H1 (cell line): Measurements from ENCODE around the gene GATA5. TPM values are rescaled to one million over a fixed set of nuclear protein-coding genes. Genes with fewer than 3 reads are reported as not detected.
A peak's percentile ranks its signal among the peaks of the same experiment; 100 is the strongest.

ENCODE experiments used
- CTCF ChIA-PET: fragments of 300-600 bp; sonication (Branson Sonifier 250); formaldehyde crosslinking; loops from one replicate; lab custom pipeline; 2021; ENCODE audit not compliant: partially characterized antibody; lab: Charles Lee
- POLR2A ChIA-PET: fragments of 300-600 bp; sonication (Branson Sonifier 250); formaldehyde crosslinking; loops from one replicate; lab custom pipeline; 2021; ENCODE audit warnings: inconsistent platforms; ENCODE audit not compliant: partially characterized antibody; lab: Charles Lee
- DNase-seq, 2 experiments: peaks; one replicate each; pipeline versions ENCODE4 v3.0.0 to v3.0.0-alpha.2; 2010 to 2022; ENCODE audit warnings: low spot score in 2 of 2, low read depth in 1 of 2, mixed read lengths in 1 of 2
- FAIRE-seq: peaks from 2 replicates; lab custom pipeline; 2011; peaks lifted over from hg19 to GRCh38; lab: Jason Lieb, UNC
- H2AFZ ChIP-seq: 2 replicates; pipeline ENCODE4 v1.8.1; 2012; ENCODE audit warnings: low read length, inconsistent platforms
- H2AK5ac ChIP-seq: 2 replicates; pipeline ENCODE4 v1.6.1; 2013; ENCODE audit warnings: low read depth, low read length
- H2BK120ac ChIP-seq: replicated peaks from 2 replicates; pipeline ENCODE3; 2013; ENCODE audit warnings: low read depth, low read length, inconsistent platforms
- H2BK12ac ChIP-seq: 2 replicates; pipeline ENCODE4 v1.6.1; 2013; ENCODE audit warnings: low read depth, low read length
- H2BK15ac ChIP-seq: 2 replicates; pipeline ENCODE4 v1.6.1; 2013; ENCODE audit warnings: low read length
- H2BK20ac ChIP-seq: 2 replicates; pipeline ENCODE4 v1.6.1; 2013; ENCODE audit warnings: low read length
- H2BK5ac ChIP-seq: 2 replicates; pipeline ENCODE4 v1.6.1; 2013; ENCODE audit warnings: low read depth, low read length
- H3K14ac ChIP-seq: 2 replicates; pipeline ENCODE4 v1.6.1; 2013; ENCODE audit warnings: inconsistent platforms; ENCODE audit not compliant: insufficient read length
- H3K18ac ChIP-seq: 2 replicates; pipeline ENCODE4 v1.6.1; 2013; ENCODE audit warnings: low read length; ENCODE audit errors: extremely low read depth
- H3K23ac ChIP-seq: 2 replicates; pipeline ENCODE4 v1.6.1; 2013; ENCODE audit warnings: inconsistent platforms; ENCODE audit not compliant: insufficient read length
- H3K23me2 ChIP-seq: 2 replicates; pipeline ENCODE4 v1.6.1; 2013; ENCODE audit warnings: low read depth, low read length
- H3K27ac ChIP-seq: 2 replicates; pipeline ENCODE4 v1.6.1; 2011; ENCODE audit warnings: low read depth, low read length, inconsistent platforms
- H3K27me3 ChIP-seq, 4 experiments: replicated peaks in 1 of 4; 1 replicate in 1 of 4; 2 replicates in 3 of 4; pipeline versions ENCODE4 v1.6.1 to v1.8.1; 2011 to 2013; ENCODE audit warnings: low read length in 3 of 4, mild to moderate bottlenecking in 3 of 4, inconsistent platforms in 2 of 4, mixed read lengths in 2 of 4, moderate library complexity in 1 of 4; ENCODE audit not compliant: control insufficient read depth in 3 of 4, insufficient read depth in 3 of 4; ENCODE audit errors: extremely low read depth in 1 of 4
- H3K36me3 ChIP-seq, 4 experiments: 2 replicates each; pipeline versions ENCODE4 v1.6.1 to v1.8.1; 2011 to 2013; ENCODE audit warnings: mild to moderate bottlenecking in 4 of 4, low read length in 3 of 4, moderate library complexity in 2 of 4, control low read depth in 1 of 4, inconsistent platforms in 1 of 4; ENCODE audit not compliant: insufficient read depth in 4 of 4, control insufficient read depth in 2 of 4
- H3K4ac ChIP-seq: replicated peaks from 2 replicates; pipeline ENCODE3; 2013; ENCODE audit warnings: low read length, low read depth, mixed read lengths, inconsistent platforms; ENCODE audit not compliant: insufficient read length
- H3K4me1 ChIP-seq, 4 experiments: replicated peaks in 1 of 4; 1 replicate in 1 of 4; 2 replicates in 3 of 4; pipeline versions ENCODE4 v1.6.1 to v1.8.1; 2011 to 2013; ENCODE audit warnings: low read length in 3 of 4, inconsistent platforms in 2 of 4, mixed read lengths in 1 of 4; ENCODE audit not compliant: insufficient read depth in 4 of 4, control insufficient read depth in 3 of 4
- H3K4me2 ChIP-seq, 2 experiments: 2 replicates each; pipeline versions ENCODE4 v1.6.1 to v1.8.1; 2011 to 2013; ENCODE audit warnings: low read depth in 2 of 2, low read length in 2 of 2, control low read depth in 1 of 2, inconsistent platforms in 1 of 2, mild to moderate bottlenecking in 1 of 2; ENCODE audit not compliant: insufficient read depth in 1 of 2
- H3K4me3 ChIP-seq, 4 experiments: fragments of 200-600, 300-600 bp in 1 of 4; sonication (generic), shearing (Covaris generic), sonication (Bioruptor Twin) in 1 of 4; 2 replicates each; pipeline versions ENCODE4 v1.5.1 to v1.8.1; 2011 to 2016; ENCODE audit warnings: low read length in 4 of 4, low read depth in 3 of 4, control low read depth in 2 of 4, inconsistent platforms in 2 of 4, mild to moderate bottlenecking in 2 of 4, mixed read lengths in 1 of 4, moderate library complexity in 1 of 4; ENCODE audit not compliant: insufficient read depth in 2 of 4; ENCODE audit errors: extremely low read depth in 1 of 4
- H3K56ac ChIP-seq: replicated peaks from 2 replicates; pipeline ENCODE3; 2013; ENCODE audit warnings: low read depth, mild to moderate bottlenecking, mixed read lengths, low read length, inconsistent platforms; ENCODE audit not compliant: insufficient read length
- H3K79me1 ChIP-seq: 2 replicates; pipeline ENCODE4 v1.6.1; 2013; ENCODE audit warnings: low read depth, low read length, control low read depth
- H3K79me2 ChIP-seq, 2 experiments: 2 replicates each; pipeline versions ENCODE4 v1.6.1 to v1.8.1; 2012 to 2013; ENCODE audit warnings: low read length in 2 of 2, mild to moderate bottlenecking in 2 of 2, inconsistent platforms in 1 of 2; ENCODE audit not compliant: insufficient read depth in 2 of 2, control insufficient read depth in 1 of 2
- H3K9ac ChIP-seq, 4 experiments: replicated peaks in 1 of 4; 1 replicate in 1 of 4; 2 replicates in 3 of 4; pipeline versions ENCODE4 v1.6.1 to v1.8.1; 2011 to 2013; ENCODE audit warnings: low read depth in 3 of 4, low read length in 3 of 4, control low read depth in 2 of 4, mild to moderate bottlenecking in 2 of 4, moderate library complexity in 2 of 4, inconsistent platforms in 1 of 4; ENCODE audit errors: extremely low read depth in 1 of 4
- H3K9me3 ChIP-seq, 2 experiments: 2 replicates each; pipeline versions ENCODE4 v1.6.1 to v1.8.1; 2012 to 2013; ENCODE audit warnings: mild to moderate bottlenecking in 2 of 2, moderate library complexity in 2 of 2, control low read depth in 1 of 2, inconsistent platforms in 1 of 2, low read depth in 1 of 2, low read length in 1 of 2, mixed read lengths in 1 of 2; ENCODE audit not compliant: insufficient read depth in 2 of 2
- H4K20me1 ChIP-seq, 2 experiments: replicated peaks in 1 of 2; 2 replicates each; pipeline versions ENCODE3 to v1.8.1; 2011 to 2013; ENCODE audit warnings: inconsistent platforms in 2 of 2, low read length in 2 of 2, mild to moderate bottlenecking in 1 of 2; ENCODE audit not compliant: insufficient read depth in 2 of 2, control insufficient read depth in 1 of 2
- H4K5ac ChIP-seq: 2 replicates; pipeline ENCODE4 v1.6.1; 2013; ENCODE audit warnings: low read length, low read depth, mixed read lengths, inconsistent platforms; ENCODE audit not compliant: insufficient read length
- H4K8ac ChIP-seq: 2 replicates; pipeline ENCODE4 v1.8.0; 2013; ENCODE audit warnings: mild to moderate bottlenecking, moderate library complexity, low read length, inconsistent platforms; ENCODE audit not compliant: insufficient read depth; ENCODE audit errors: extremely low read depth
- H4K91ac ChIP-seq: replicated peaks from 2 replicates; pipeline ENCODE3; 2013; ENCODE audit warnings: low read length, mixed read lengths, inconsistent platforms; ENCODE audit not compliant: insufficient read length
- ATF2 ChIP-seq: IDR thresholded peaks from 2 replicates; pipeline ENCODE4 v1.6.1; 2012; ENCODE audit warnings: low read length, inconsistent platforms
- CBX5 ChIP-seq: fragments of 300-800, 300-1000 bp; sonication (generic); IDR thresholded peaks from 2 replicates; pipeline ENCODE4 v1.7.1; 2016; ENCODE audit warnings: antibody characterized with exemption, low read length, low read depth
- EGR1 ChIP-seq: IDR thresholded peaks from 2 replicates; pipeline ENCODE4 v1.6.1; 2011; ENCODE audit warnings: low read depth, low read length, borderline replicate concordance
- EZH2 ChIP-seq: fragments of 200-600 bp; sonication (generic); IDR thresholded peaks from 2 replicates; pipeline ENCODE4 v1.7.1; 2012; ENCODE audit warnings: low read depth, mild to moderate bottlenecking, moderate library complexity, low read length, inconsistent platforms; ENCODE audit not compliant: severe bottlenecking
- HDAC2 ChIP-seq, 2 experiments: fragments of 300-600 bp in 1 of 2; sonication (generic) in 1 of 2; IDR thresholded peaks; 2 replicates each; pipeline ENCODE4 v1.6.1; 2011 to 2012; ENCODE audit warnings: low read depth in 2 of 2, low read length in 2 of 2, mild to moderate bottlenecking in 2 of 2, moderate library complexity in 2 of 2, borderline replicate concordance in 1 of 2, inconsistent platforms in 1 of 2
- JUN ChIP-seq: IDR thresholded peaks from 2 replicates; pipeline ENCODE4 v1.6.1; 2011; ENCODE audit warnings: low read depth, mild to moderate bottlenecking, improper control_type of control experiment, low read length
- RFX5 ChIP-seq: IDR thresholded peaks from 2 replicates; pipeline ENCODE4 v1.6.1; 2011; ENCODE audit warnings: low read depth, low read length, improper control_type of control experiment, borderline replicate concordance
- RNF2 ChIP-seq: fragments of 200-900, 300-1000 bp; sonication (generic); IDR thresholded peaks from 2 replicates; pipeline ENCODE4 v1.7.1; 2016; ENCODE audit warnings: borderline replicate concordance, low read depth, mild to moderate bottlenecking, antibody characterized with exemption, low read length; ENCODE audit not compliant: poor library complexity, severe bottlenecking; ENCODE audit errors: missing control alignments
- TAF1 ChIP-seq: IDR thresholded peaks from 2 replicates; pipeline ENCODE4 v1.6.1; 2011; ENCODE audit warnings: mild to moderate bottlenecking, low read depth, low read length
- TCF12 ChIP-seq: IDR thresholded peaks from 2 replicates; pipeline ENCODE4 v1.6.1; 2011; ENCODE audit warnings: low read depth, mild to moderate bottlenecking, low read length
- WGBS, 2 experiments: shearing (Covaris generic) in 1 of 2; methylation state at CpG; one replicate each; pipeline versions ENCODE4 v1.1.6 to v1.1.7; 2013 to 2015; ENCODE audit warnings: low lambda C conversion rate in 2 of 2, mixed read lengths in 2 of 2, inconsistent platforms in 1 of 2, low coverage in 1 of 2, missing lambda C conversion rate in 1 of 2; ENCODE audit not compliant: insufficient replicate concordance in 2 of 2, insufficient coverage in 1 of 2, insufficient read length in 1 of 2; ENCODE audit errors: extremely low coverage in 1 of 2, missing lambda C conversion rate in 1 of 2; 5-methylcytosine and 5-hydroxymethylcytosine counted together
- polyA plus RNA-seq, 7 experiments: library from polyadenylated mRNA; depleted of rRNA in 3 of 7; stranded (reverse) in 5 of 7; unstranded in 2 of 7; fragments of >200 nt in 5 of 7; fragments of 200-250 nt in 2 of 7; gene quantifications; 1 replicate in 5 of 7; 2 replicates in 1 of 7; 4 replicates in 1 of 7; pipeline versions ENCODE4 v1.2.1 to v1.2.3, GENCODE V29; 2011 to 2013; ENCODE audit warnings: missing spikeins in 2 of 7, mixed read lengths in 2 of 7
- total RNA-seq: library from RNA; stranded (reverse); fragmentation: NEBNext Ultra II Directional; extraction: Animal tissue kit (Norgen Biotek cat#: 25700); gene quantifications from 2 replicates; pipeline ENCODE4 v1.2.1, GENCODE V29; 2021

The GATA5 gene
- total and polyA plus RNA-seq, 2 of the 8 experiments (the other 6 are each of a cell fraction or from before 2014, with no cell fraction given): 0.08 to 0.11 TPM

GRCh38 chr20:62493253-62493885 is 17.6 kb upstream of the GATA5 start:
- no peak overlapping the region for H3K4ac ChIP-seq
- H3K18ac ChIP-seq: no peak overlapping the region
- DNase-seq: no peak
- H2AFZ ChIP-seq: no peak overlapping the region
- CTCF ChIA-PET: interaction anchor here (0.7 to 8.3 kb wide), 15 partner anchors 9 to 156 kb away, joined by 3 to 68 read pairs (median 5); no protein-coding TSS in a partner anchor
- peaks cover 0 to 10% (median 3%) of the 10 kb centered on the region in 4 experiments; a peak in 3 of 7 replicates for H3K4me1 ChIP-seq
- H3K4me3 ChIP-seq: no peak overlapping the region
- no peaks in the 10 kb centered on the region for H3K79me1 ChIP-seq
- H2BK15ac ChIP-seq: no peak overlapping the region
- no peak overlapping the region for H3K14ac ChIP-seq
- H2BK120ac ChIP-seq: no peak overlapping the region
- H3K56ac ChIP-seq: no peak overlapping the region
- no peaks in the 10 kb centered on the region for H3K36me3 ChIP-seq
- no peak overlapping the region for H2AK5ac ChIP-seq
- H3K79me2 ChIP-seq: no peaks in the 10 kb centered on the region
- H3K9me3 ChIP-seq: no peaks in the 10 kb centered on the region; a peak in 1 of 4 replicates
- H2BK20ac ChIP-seq: no peak overlapping the region
- peaks cover 0 to 1% (median 0%) of the 10 kb centered on the region in 4 experiments; a peak in 3 of 7 replicates for H3K27me3 ChIP-seq
- no peaks in the 10 kb centered on the region for H4K20me1 ChIP-seq
- no peak overlapping the region for H2BK12ac ChIP-seq
- FAIRE-seq: no peak
- no peak overlapping the region for H2BK5ac ChIP-seq
- peak overlapping the region; percentile 76; the same call in 1 of the 2 replicates for H4K8ac ChIP-seq
- no peak overlapping the region for H3K4me2 ChIP-seq
- no peak overlapping the region for H3K27ac ChIP-seq
- no peak overlapping the region for H3K9ac ChIP-seq
- no peak overlapping the region for H4K91ac ChIP-seq
- WGBS, 2 experiments: 85% methylated on average over 11 of the region's 15 CpGs; no CpG with 5 or more reads in 1 of the 2 experiments
- POLR2A ChIA-PET: interaction anchor here (0.9 to 1.5 kb wide), 4 partner anchors 10 to 48 kb away, joined by 3 to 6 read pairs (median 3); no protein-coding TSS in a partner anchor
- H3K23me2 ChIP-seq: no peaks in the 10 kb centered on the region; the same call in 1 of the 2 replicates
- no peak overlapping the region for H4K5ac ChIP-seq
- no peak overlapping the region for H3K23ac ChIP-seq
- TF ChIP-seq TAF1 (no peak), EGR1 (no peak), HDAC2 (IDR thresholded peaks at IDR 0.05; ENCODE audit: borderline replicate concordance in 1 of 2, low read depth in 2 of 2, low read length in 2 of 2) (no peak), ATF2 (no peak), RFX5 (no peak), CBX5 (no peak), JUN (no peak), TCF12 (no peak), EZH2 (no peak), RNF2 (no peak)
